Nephron progenitor cell (in vitro differentiated cells): ENCODE data around the gene C1QTNF8.

Source experiments
- DNase-seq: peaks from one replicate; pipeline ENCODE4 v3.0.0; 2021
- H3K27ac Mint-ChIP-seq: 2 replicates; pipeline ENCODE4 v1.8.0; 2021; ENCODE audit warnings: mild to moderate bottlenecking, moderate library complexity, mixed read lengths
- H3K27me3 Mint-ChIP-seq: 2 replicates; pipeline ENCODE4 v1.8.0; 2021; ENCODE audit warnings: mild to moderate bottlenecking, low read depth, mixed read lengths; ENCODE audit not compliant: poor library complexity
- H3K36me3 Mint-ChIP-seq: 2 replicates; pipeline ENCODE4 v1.8.0; 2021; ENCODE audit warnings: low read depth, mixed read lengths
- H3K4me1 Mint-ChIP-seq: 2 replicates; pipeline ENCODE4 v1.8.0; 2021; ENCODE audit warnings: mixed read lengths
- H3K4me3 Mint-ChIP-seq: 2 replicates; pipeline ENCODE4 v1.8.0; 2021; ENCODE audit warnings: mild to moderate bottlenecking, moderate library complexity, mixed read lengths
- H3K9me3 Mint-ChIP-seq: 2 replicates; pipeline ENCODE4 v1.8.0; 2021; ENCODE audit warnings: mild to moderate bottlenecking, moderate library complexity, mixed read lengths
- CTCF ChIP-seq: fragments of 200-600 bp; sonication (generic); IDR thresholded peaks from 2 replicates; pipeline ENCODE4 v1.5.0; 2021; ENCODE audit warnings: antibody characterized with exemption

C1QTNF8 gene

GRCh38 chr16:1130382-1130781 lies 34.3 kb upstream of the C1QTNF8 start:
- no peaks in the 10 kb centered on the region for H3K36me3 Mint-ChIP-seq
- TF ChIP-seq CTCF: no peak
- no peak overlapping the region for H3K4me3 Mint-ChIP-seq
- no peaks in the 10 kb centered on the region for H3K27me3 Mint-ChIP-seq
- H3K27ac Mint-ChIP-seq: no peak overlapping the region
- DNase-seq: no peak
- H3K9me3 Mint-ChIP-seq: no peaks in the 10 kb centered on the region
- peaks cover 12% of the 10 kb centered on the region for H3K4me1 Mint-ChIP-seq

GRCh38 chr16:1129106-1129960 lies 33.3 kb upstream of the C1QTNF8 start:
- no peak for TF ChIP-seq CTCF
- Mint-ChIP-seq H3K27me3 (no peaks in the 10 kb centered on the region), H3K36me3 (no peaks in the 10 kb centered on the region), H3K9me3 (no peaks in the 10 kb centered on the region), H3K4me1 (peaks cover 12% of the 10 kb centered on the region), H3K4me3 (no peak overlapping the region), H3K27ac (no peak overlapping the region)
- no peak for DNase-seq

GRCh38 chr16:1127971-1128715 lies 32.1 kb upstream of the C1QTNF8 start:
- H3K4me1 Mint-ChIP-seq: peaks cover 16% of the 10 kb centered on the region
- H3K4me3 Mint-ChIP-seq: no peak overlapping the region
- H3K27ac Mint-ChIP-seq: no peak overlapping the region
- DNase-seq: no peak
- no peak for TF ChIP-seq CTCF
- H3K27me3 Mint-ChIP-seq: no peaks in the 10 kb centered on the region
- H3K36me3 Mint-ChIP-seq: no peaks in the 10 kb centered on the region
- H3K9me3 Mint-ChIP-seq: no peaks in the 10 kb centered on the region

- no peak for DNase-seq
- Mint-ChIP-seq H3K4me1 (peaks cover 18% of the 10 kb centered on the region), H3K36me3 (no peaks in the 10 kb centered on the region), H3K27me3 (no peaks in the 10 kb centered on the region), H3K9me3 (no peaks in the 10 kb centered on the region), H3K27ac (no peak overlapping the region), H3K4me3 (no peak overlapping the region)
- no peak for TF ChIP-seq CTCF
Observed at GRCh38 chr16:1127101-1127500, 31.1 kb upstream of the C1QTNF8 start.

GRCh38 chr16:1126586-1126985 lies 30.5 kb upstream of the C1QTNF8 start:
- no peak for TF ChIP-seq CTCF
- peaks cover 20% of the 10 kb centered on the region for H3K4me1 Mint-ChIP-seq
- no peaks in the 10 kb centered on the region for H3K27me3 Mint-ChIP-seq
- H3K27ac Mint-ChIP-seq: no peak overlapping the region
- H3K4me3 Mint-ChIP-seq: no peak overlapping the region
- H3K36me3 Mint-ChIP-seq: no peaks in the 10 kb centered on the region
- no peaks in the 10 kb centered on the region for H3K9me3 Mint-ChIP-seq
- DNase-seq: no peak
